DND-41 (cell line): Measurements from ENCODE around the gene NOXRED1.

Source experiments
- ATAC-seq: fragments of 200-7000 bp; cut with Tn5 transposase; 3 replicates; pipeline ENCODE4 v1.9.1; 2021; ENCODE audit warnings: low read depth; ENCODE audit not compliant: insufficient read depth
- DNase-seq: peaks from one replicate; pipeline ENCODE4 v3.0.0-alpha.2; 2020
- H2AFZ ChIP-seq: 2 replicates; pipeline ENCODE4 v1.6.0; 2012; ENCODE audit warnings: low read depth, low read length
- H3K27ac ChIP-seq: 2 replicates; pipeline ENCODE4 v1.5.1; 2012; ENCODE audit warnings: low read length, inconsistent platforms
- H3K27me3 ChIP-seq: fragments of 200-600 bp; sonication (generic); 2 replicates; pipeline ENCODE4 v1.6.0; 2012; ENCODE audit warnings: low read length, mild to moderate bottlenecking, inconsistent platforms; ENCODE audit not compliant: insufficient read depth, poor library complexity
- H3K36me3 ChIP-seq: 2 replicates; pipeline ENCODE4 v1.5.1; 2012; ENCODE audit warnings: low read length, inconsistent platforms; ENCODE audit not compliant: insufficient read depth
- H3K4me1 ChIP-seq: 2 replicates; pipeline ENCODE4 v1.5.1; 2012; ENCODE audit warnings: mild to moderate bottlenecking, low read length; ENCODE audit not compliant: insufficient read depth
- H3K4me2 ChIP-seq: 2 replicates; pipeline ENCODE4 v1.6.0; 2012; ENCODE audit warnings: mild to moderate bottlenecking, moderate library complexity, low read length, inconsistent platforms; ENCODE audit not compliant: insufficient read depth
- H3K4me3 ChIP-seq, 2 experiments: fragments of 200-600 bp in 1 of 2; shearing (Covaris generic) in 1 of 2; 2 replicates each; pipeline ENCODE4 v1.5.1; 2012 to 2016; ENCODE audit warnings: inconsistent platforms in 2 of 2, low read length in 2 of 2, mild to moderate bottlenecking in 2 of 2, low read depth in 1 of 2, moderate library complexity in 1 of 2
- H3K79me2 ChIP-seq: 2 replicates; pipeline ENCODE4 v1.6.0; 2012; ENCODE audit warnings: low read length, inconsistent platforms; ENCODE audit not compliant: insufficient read depth
- H3K9ac ChIP-seq: 2 replicates; pipeline ENCODE4 v1.6.0; 2012; ENCODE audit warnings: low read depth, mild to moderate bottlenecking, inconsistent platforms, low read length, moderate library complexity
- H3K9me3 ChIP-seq: 2 replicates; pipeline ENCODE4 v1.5.1; 2012; ENCODE audit warnings: low read length, moderate library complexity, mild to moderate bottlenecking, inconsistent platforms; ENCODE audit not compliant: insufficient read depth, severe bottlenecking
- H4K20me1 ChIP-seq: 2 replicates; pipeline ENCODE4 v1.6.0; 2012; ENCODE audit warnings: low read length; ENCODE audit not compliant: insufficient read depth
- EZH2 ChIP-seq: IDR thresholded peaks from 3 replicates; pipeline ENCODE4 v1.6.1; 2012; ENCODE audit warnings: borderline replicate concordance, low read depth, mild to moderate bottlenecking, moderate library complexity, low read length, inconsistent platforms; ENCODE audit not compliant: severe bottlenecking
- TF ChIP-seq, protein P1 (sequence below): IDR thresholded peaks from 2 replicates; pipeline ENCODE4 v1.5.1; 2012; ENCODE audit warnings: borderline replicate concordance, low read length, moderate library complexity, mild to moderate bottlenecking; ENCODE audit not compliant: poor library complexity, severe bottlenecking; ENCODE audit errors: extremely low read depth

NOXRED1 gene

DNA sequence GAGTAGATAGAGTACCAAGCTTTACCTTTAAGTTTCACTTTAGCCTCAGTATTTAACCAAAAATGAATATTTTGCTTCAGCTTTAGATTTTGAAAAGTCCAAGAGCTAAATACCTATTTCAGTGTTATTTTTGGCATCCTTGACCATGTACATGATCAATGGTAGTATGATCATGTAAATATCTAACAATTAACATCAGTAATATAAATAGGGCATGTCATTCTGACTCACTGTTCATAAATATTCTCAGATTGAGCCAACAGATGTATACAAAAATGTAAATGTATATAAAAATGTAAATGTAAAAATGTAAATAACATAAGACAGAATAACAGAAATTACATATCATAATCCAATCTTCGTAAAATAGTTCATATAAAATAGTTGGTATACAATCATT lies 15.3 kb upstream of the NOXRED1 start:
- Histone ChIP-seq H4K20me1 (no peaks in the 10 kb centered on the region), H3K27ac (no peak overlapping the region), H3K79me2 (no peaks in the 10 kb centered on the region), H3K9ac (no peak overlapping the region), H2AFZ (no peak overlapping the region), H3K4me3 (no peak overlapping the region), H3K4me1 (no peaks in the 10 kb centered on the region), H3K9me3 (no peaks in the 10 kb centered on the region), H3K36me3 (peaks cover 63% of the 10 kb centered on the region), H3K4me2 (no peak overlapping the region), H3K27me3 (no peaks in the 10 kb centered on the region)
- ATAC-seq (no peak), DNase-seq (no peak)
- TF ChIP-seq, protein P1, sequence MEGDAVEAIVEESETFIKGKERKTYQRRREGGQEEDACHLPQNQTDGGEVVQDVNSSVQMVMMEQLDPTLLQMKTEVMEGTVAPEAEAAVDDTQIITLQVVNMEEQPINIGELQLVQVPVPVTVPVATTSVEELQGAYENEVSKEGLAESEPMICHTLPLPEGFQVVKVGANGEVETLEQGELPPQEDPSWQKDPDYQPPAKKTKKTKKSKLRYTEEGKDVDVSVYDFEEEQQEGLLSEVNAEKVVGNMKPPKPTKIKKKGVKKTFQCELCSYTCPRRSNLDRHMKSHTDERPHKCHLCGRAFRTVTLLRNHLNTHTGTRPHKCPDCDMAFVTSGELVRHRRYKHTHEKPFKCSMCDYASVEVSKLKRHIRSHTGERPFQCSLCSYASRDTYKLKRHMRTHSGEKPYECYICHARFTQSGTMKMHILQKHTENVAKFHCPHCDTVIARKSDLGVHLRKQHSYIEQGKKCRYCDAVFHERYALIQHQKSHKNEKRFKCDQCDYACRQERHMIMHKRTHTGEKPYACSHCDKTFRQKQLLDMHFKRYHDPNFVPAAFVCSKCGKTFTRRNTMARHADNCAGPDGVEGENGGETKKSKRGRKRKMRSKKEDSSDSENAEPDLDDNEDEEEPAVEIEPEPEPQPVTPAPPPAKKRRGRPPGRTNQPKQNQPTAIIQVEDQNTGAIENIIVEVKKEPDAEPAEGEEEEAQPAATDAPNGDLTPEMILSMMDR = no peak
- TF ChIP-seq EZH2 = no peak

DNA sequence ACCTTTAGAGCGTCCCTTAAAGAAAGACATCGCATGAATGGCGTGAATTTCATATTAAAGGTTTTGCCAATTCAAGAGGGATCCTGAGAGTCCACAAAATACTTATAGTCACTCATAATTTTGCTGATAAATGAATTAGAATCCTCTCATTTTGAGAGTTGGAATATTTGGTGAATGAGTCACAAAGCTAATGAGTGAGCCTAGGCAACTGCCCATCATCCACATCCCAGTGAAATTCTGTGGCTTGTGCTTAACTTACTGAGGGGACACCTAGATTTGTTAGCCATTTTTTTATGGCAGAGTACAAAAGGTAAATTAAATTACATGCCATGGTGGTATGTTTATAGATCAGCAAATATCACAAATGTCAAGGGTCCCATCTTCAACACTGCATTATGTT lies 12.7 kb upstream of the NOXRED1 start:
- no peak overlapping the region for H3K9ac ChIP-seq
- TF ChIP-seq, protein P1 = no peak
- TF ChIP-seq EZH2 = no peak
- no peak overlapping the region for H3K4me2 ChIP-seq
- H3K4me3 ChIP-seq = no peak overlapping the region
- no peak overlapping the region for H3K27ac ChIP-seq
- no peaks in the 10 kb centered on the region for H4K20me1 ChIP-seq
- no peak for ATAC-seq
- no peak overlapping the region for H2AFZ ChIP-seq
- H3K4me1 ChIP-seq = no peaks in the 10 kb centered on the region
- H3K79me2 ChIP-seq = no peaks in the 10 kb centered on the region
- DNase-seq = no peak
- peaks cover 55% of the 10 kb centered on the region for H3K36me3 ChIP-seq
- no peaks in the 10 kb centered on the region for H3K9me3 ChIP-seq
- H3K27me3 ChIP-seq = no peaks in the 10 kb centered on the region

DNA sequence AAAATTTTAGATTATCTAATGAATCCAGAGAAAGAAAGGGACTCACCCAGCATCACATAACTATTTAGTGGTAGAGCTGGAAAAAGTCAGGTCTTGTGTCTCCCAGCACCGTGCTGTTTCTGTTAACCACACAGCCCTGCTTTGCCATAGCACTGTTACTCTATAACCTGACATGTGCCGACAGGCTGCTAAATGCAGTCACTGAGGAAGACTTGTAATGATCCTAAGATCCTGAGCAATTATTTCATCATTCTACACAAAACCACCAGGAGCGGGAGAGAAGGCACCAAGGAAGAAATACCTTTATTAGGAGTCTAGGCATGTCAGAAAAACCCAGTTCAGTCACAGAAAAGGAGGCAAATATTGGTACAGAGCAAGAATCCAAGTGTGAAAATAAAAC lies 3.1 kb upstream of the NOXRED1 start:
- H3K36me3 ChIP-seq = peaks cover 74% of the 10 kb centered on the region

More for the DNA sequence above, 3.1 kb upstream of the NOXRED1 start:
- Histone ChIP-seq H3K4me1 (no peaks in the 10 kb centered on the region), H3K79me2 (no peaks in the 10 kb centered on the region), H4K20me1 (no peaks in the 10 kb centered on the region), H3K4me3 (no peak overlapping the region), H3K27ac (no peak overlapping the region), H3K9me3 (no peaks in the 10 kb centered on the region), H2AFZ (no peak overlapping the region), H3K27me3 (no peaks in the 10 kb centered on the region), H3K9ac (no peak overlapping the region), H3K4me2 (no peak overlapping the region)
- DNase-seq = no peak
- ATAC-seq = no peak
- no peak for TF ChIP-seq EZH2
- TF ChIP-seq, protein P1 = no peak
